Measurements from ENCODE around the gene FAM180B.

Gene FAM180B

DNA sequence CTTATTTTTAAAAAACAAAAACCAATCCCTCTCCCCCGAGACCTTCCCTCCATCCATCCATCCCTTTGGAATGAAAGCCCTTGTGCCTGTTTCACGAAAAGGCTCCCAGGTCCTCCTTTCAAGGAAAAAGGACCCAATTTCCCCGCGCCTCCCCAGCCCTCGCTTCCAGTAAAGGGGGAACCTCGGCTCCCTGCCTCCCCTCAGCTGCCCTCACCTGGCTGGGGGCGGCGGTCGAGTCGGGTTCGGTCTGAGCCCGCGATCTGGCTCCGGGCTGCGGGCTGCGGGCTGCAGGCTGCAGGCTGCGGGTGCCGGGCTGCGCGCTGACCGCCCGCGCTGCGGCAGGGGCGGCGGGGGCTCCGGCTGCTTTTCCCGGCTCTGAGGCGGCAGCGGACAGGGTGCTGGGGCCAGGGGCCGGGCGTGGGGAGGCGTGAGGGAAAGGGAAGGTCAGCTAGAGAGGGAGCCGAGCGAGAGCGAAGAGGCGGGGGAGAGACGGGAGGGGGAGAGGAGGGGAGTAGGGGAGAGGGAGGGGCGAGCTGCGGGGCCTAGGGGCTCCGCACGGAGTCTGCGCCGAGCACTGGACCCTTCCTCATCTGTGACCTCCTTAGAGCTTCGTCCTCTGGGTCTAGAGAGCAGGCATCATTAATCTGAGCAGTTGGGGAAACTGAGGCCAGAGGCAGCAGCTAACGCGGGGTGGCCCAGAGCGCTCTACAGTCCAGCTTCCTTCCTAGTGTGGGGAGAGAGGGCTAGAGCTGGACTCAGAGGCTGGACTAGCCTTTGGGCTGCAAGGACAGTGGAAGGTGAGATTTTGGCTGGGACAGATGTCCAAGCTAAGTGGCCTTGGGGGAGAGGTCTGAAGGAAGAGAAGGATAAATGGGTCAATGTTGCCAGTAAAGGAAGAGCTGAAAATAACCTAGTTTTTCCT, 7.7 kb downstream of the FAM180B start, which contains the start of gene C1QTNF4:
Gene C1QTNF4, minus strand, starts transcription at position 478 of the 922 bp plus-strand sequence. CDS start 3,601 bp downstream, outside the sequence.
- Histone ChIP-seq H3K27ac (ENCODE audit: low read depth, low read length) (no peak within 1 kb of the TSS), H3K4me1 (ENCODE audit: control insufficient read depth in 1 of 2, insufficient read depth in 2 of 2, low read length in 2 of 2) (peaks cover 3 to 4% of the 10 kb centered on the region in 2 donors), H3K9me3 (ENCODE audit: control insufficient read depth in 1 of 2, low read length in 2 of 2) (no peaks in the 10 kb centered on the region), H3K4me3 (ENCODE audit: low read depth in 1 of 2, low read length in 2 of 2) (peak within 1 kb of the TSS; percentile 8 to 40), H3K36me3 (ENCODE audit: control insufficient read depth in 1 of 2, insufficient read depth in 2 of 2, low read length in 2 of 2) (no peaks in the 10 kb centered on the region), H3K9ac (ENCODE audit: low read depth in 1 of 2, low read length in 2 of 2) (no peak within 1 kb of the TSS), H3K27me3 (ENCODE audit: control insufficient read depth in 1 of 2, insufficient read depth in 2 of 2, low read length in 2 of 2) (peaks cover 29 to 42% of the 10 kb centered on the region in 2 donors)

DNA sequence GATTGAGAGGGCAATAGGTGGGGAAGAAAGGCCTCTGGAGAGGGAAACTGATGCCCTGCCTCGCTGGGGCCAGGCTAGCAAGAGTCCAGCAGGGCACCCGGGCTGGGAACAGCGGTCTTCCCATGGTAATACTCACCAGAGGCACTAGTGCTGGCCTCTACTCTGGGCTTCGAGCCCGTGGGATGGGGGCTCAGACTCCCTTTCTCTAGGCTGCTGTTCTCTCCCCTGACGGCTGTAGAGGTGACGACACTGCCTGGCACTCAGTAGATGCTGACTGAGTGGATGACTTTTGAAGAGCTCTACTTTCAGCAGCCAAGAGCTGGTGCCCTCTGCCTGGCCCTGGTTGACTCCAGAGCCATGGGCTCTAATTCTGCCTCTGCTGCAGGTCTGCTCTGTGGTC, 8.6 kb downstream of the FAM180B start:
- Histone ChIP-seq H3K36me3 (ENCODE audit: control insufficient read depth in 1 of 2, insufficient read depth in 2 of 2, low read length in 2 of 2) (no peaks in the 10 kb centered on the region), H3K4me3 (ENCODE audit: low read depth in 1 of 2, low read length in 2 of 2) (no peak overlapping the region), H3K9ac (ENCODE audit: low read depth in 1 of 2, low read length in 2 of 2) (no peak overlapping the region), H3K27ac (ENCODE audit: low read depth, low read length) (no peak overlapping the region), H3K9me3 (ENCODE audit: control insufficient read depth in 1 of 2, low read length in 2 of 2) (no peaks in the 10 kb centered on the region), H3K27me3 (ENCODE audit: control insufficient read depth in 1 of 2, insufficient read depth in 2 of 2, low read length in 2 of 2) (peaks cover 29 to 42% of the 10 kb centered on the region in 2 donors), H3K4me1 (ENCODE audit: control insufficient read depth in 1 of 2, insufficient read depth in 2 of 2, low read length in 2 of 2) (peaks cover 3 to 4% of the 10 kb centered on the region in 2 donors)

DNA sequence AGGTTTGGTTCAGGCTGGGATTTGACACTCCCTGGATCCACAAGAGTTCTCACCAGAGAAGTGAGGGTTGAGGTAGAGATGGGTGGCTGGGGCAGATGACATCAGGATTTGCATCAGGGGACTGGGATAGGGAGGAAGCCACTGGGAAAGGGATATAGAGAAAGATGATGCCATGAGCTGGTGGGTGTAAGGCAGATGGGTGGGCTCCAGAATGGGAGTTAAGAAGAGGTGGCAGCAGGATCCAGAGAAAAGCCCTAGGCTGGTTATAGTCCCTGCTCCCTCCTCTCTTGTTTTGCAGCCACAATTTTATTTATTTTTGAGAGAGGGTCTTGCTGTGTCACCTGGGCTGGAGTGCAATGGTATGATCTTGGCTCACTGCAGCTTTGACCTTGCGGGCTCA, 9.5 kb downstream of the FAM180B start:
- no peak overlapping the region for H3K27ac ChIP-seq (ENCODE audit: low read depth, low read length)
- H3K9ac ChIP-seq (ENCODE audit: low read depth in 1 of 2, low read length in 2 of 2) = no peak overlapping the region
- peaks cover 29 to 42% of the 10 kb centered on the region in 2 donors for H3K27me3 ChIP-seq (ENCODE audit: control insufficient read depth in 1 of 2, insufficient read depth in 2 of 2, low read length in 2 of 2)
- no peak overlapping the region for H3K4me3 ChIP-seq (ENCODE audit: low read depth in 1 of 2, low read length in 2 of 2)
- peaks cover 3 to 4% of the 10 kb centered on the region in 2 donors for H3K4me1 ChIP-seq (ENCODE audit: control insufficient read depth in 1 of 2, insufficient read depth in 2 of 2, low read length in 2 of 2)
- H3K9me3 ChIP-seq (ENCODE audit: control insufficient read depth in 1 of 2, low read length in 2 of 2) = no peaks in the 10 kb centered on the region
- no peaks in the 10 kb centered on the region for H3K36me3 ChIP-seq (ENCODE audit: control insufficient read depth in 1 of 2, insufficient read depth in 2 of 2, low read length in 2 of 2)

DNA sequence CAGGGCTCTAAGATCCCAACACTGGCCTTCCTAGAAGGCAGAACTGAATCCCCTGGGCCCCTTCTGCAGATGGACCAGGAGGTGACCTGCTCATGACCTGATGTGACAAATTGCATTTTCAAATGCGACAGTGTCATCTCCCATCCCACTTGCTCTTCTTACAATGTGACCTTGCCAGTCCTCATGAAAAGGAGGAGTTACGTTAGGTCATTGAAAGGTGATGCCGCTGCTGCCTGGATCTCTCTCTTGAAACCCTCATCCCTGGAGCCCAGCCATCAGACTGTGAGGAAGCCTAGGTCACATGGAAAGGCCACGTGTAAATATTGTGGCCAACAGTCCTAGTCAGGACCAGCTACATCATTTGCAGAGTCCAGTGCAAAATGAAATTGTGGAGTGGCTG, 13.4 kb downstream of the FAM180B start:
- no peaks in the 10 kb centered on the region for H3K4me1 ChIP-seq (ENCODE audit: control insufficient read depth in 1 of 2, insufficient read depth in 2 of 2, low read length in 2 of 2)
- peaks cover 4 to 11% of the 10 kb centered on the region in 2 donors for H3K27me3 ChIP-seq (ENCODE audit: control insufficient read depth in 1 of 2, insufficient read depth in 2 of 2, low read length in 2 of 2)
- no peaks in the 10 kb centered on the region for H3K9me3 ChIP-seq (ENCODE audit: control insufficient read depth in 1 of 2, low read length in 2 of 2)
- no peak overlapping the region for H3K27ac ChIP-seq (ENCODE audit: low read depth, low read length)
- H3K36me3 ChIP-seq (ENCODE audit: control insufficient read depth in 1 of 2, insufficient read depth in 2 of 2, low read length in 2 of 2) = no peaks in the 10 kb centered on the region
- no peak overlapping the region for H3K9ac ChIP-seq (ENCODE audit: low read depth in 1 of 2, low read length in 2 of 2)
- no peak overlapping the region for H3K4me3 ChIP-seq (ENCODE audit: low read depth in 1 of 2, low read length in 2 of 2)

DNA sequence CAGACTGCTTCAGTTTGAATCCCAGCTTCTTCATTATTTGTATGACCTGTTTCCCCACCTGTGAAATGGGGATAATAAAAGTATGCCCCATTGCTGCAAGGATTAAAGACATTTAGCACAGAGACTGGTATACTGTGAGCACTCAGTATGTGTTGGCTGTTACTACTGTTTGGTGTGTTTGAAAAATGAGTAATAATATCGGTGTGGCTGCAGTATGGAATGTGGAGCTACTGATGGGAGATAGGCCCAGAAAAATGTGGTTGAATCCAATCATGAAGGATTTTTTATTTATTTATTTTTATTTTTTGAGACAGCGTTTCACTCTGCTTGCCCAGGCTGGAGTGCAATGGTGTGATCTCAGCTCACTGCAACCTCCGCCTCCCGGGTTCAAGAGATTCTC, 16.8 kb downstream of the FAM180B start:
- H3K9me3 ChIP-seq (ENCODE audit: control insufficient read depth in 1 of 2, low read length in 2 of 2) = no peaks in the 10 kb centered on the region
- no peak overlapping the region for H3K4me3 ChIP-seq (ENCODE audit: low read depth in 1 of 2, low read length in 2 of 2)
- no peaks in the 10 kb centered on the region for H3K4me1 ChIP-seq (ENCODE audit: control insufficient read depth in 1 of 2, insufficient read depth in 2 of 2, low read length in 2 of 2)
- no peak overlapping the region for H3K27ac ChIP-seq (ENCODE audit: low read depth, low read length)
- no peaks in the 10 kb centered on the region for H3K36me3 ChIP-seq (ENCODE audit: control insufficient read depth in 1 of 2, insufficient read depth in 2 of 2, low read length in 2 of 2)
- no peak overlapping the region for H3K9ac ChIP-seq (ENCODE audit: low read depth in 1 of 2, low read length in 2 of 2)
- H3K27me3 ChIP-seq (ENCODE audit: control insufficient read depth in 1 of 2, insufficient read depth in 2 of 2, low read length in 2 of 2) = no peaks in the 10 kb centered on the region

DNA sequence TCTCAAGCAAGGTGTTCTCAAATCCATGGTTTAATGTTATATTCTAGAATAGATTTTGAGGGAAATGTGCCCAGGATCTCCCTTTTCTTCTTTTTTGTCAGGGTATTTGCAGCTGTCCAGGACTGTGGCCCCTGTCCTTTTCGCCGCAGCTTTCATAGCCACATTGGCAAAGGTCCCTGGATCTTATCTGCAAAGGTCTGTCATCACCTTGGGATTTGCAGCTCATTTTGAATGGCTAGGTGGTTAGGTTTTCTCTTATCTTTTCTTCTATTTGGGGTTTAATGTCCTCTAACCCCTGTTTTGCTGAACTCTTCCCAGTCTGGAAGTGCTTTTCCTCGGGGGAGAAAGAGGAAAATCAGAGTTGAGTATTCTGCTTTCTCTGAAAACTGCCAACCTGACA, 19.4 kb downstream of the FAM180B start:
- Histone ChIP-seq H3K27ac (ENCODE audit: low read depth, low read length) (no peak overlapping the region), H3K4me3 (ENCODE audit: low read depth in 1 of 2, low read length in 2 of 2) (no peak overlapping the region), H3K9ac (ENCODE audit: low read depth in 1 of 2, low read length in 2 of 2) (no peak overlapping the region), H3K27me3 (ENCODE audit: control insufficient read depth in 1 of 2, insufficient read depth in 2 of 2, low read length in 2 of 2) (no peaks in the 10 kb centered on the region), H3K9me3 (ENCODE audit: control insufficient read depth in 1 of 2, low read length in 2 of 2) (no peaks in the 10 kb centered on the region), H3K36me3 (ENCODE audit: control insufficient read depth in 1 of 2, insufficient read depth in 2 of 2, low read length in 2 of 2) (no peaks in the 10 kb centered on the region), H3K4me1 (ENCODE audit: control insufficient read depth in 1 of 2, insufficient read depth in 2 of 2, low read length in 2 of 2) (no peaks in the 10 kb centered on the region)

DNA sequence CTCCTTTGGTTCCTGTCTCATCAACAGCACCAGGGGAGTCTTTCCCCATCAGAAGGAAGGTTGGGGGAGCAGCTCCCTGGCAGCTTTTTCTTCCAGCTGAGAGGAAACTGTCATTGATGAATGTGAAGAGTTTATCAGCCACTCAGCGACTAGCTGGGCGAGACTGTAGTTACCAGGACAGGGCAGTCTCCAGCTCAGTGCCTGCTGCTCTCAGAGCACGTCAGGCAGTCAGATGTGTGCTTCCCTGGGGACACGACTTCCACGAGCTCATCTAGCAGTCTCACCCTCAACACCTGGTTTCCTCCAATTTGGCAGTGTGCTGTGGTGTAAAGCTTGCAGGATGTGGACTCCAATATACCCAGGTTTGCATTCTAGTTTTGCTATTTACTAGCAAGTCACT, 20.3 kb downstream of the FAM180B start:
- no peaks in the 10 kb centered on the region for H3K4me1 ChIP-seq (ENCODE audit: control insufficient read depth in 1 of 2, insufficient read depth in 2 of 2, low read length in 2 of 2)
- H3K27ac ChIP-seq (ENCODE audit: low read depth, low read length) = no peak overlapping the region
- no peaks in the 10 kb centered on the region for H3K27me3 ChIP-seq (ENCODE audit: control insufficient read depth in 1 of 2, insufficient read depth in 2 of 2, low read length in 2 of 2)
- no peaks in the 10 kb centered on the region for H3K36me3 ChIP-seq (ENCODE audit: control insufficient read depth in 1 of 2, insufficient read depth in 2 of 2, low read length in 2 of 2)
- H3K4me3 ChIP-seq (ENCODE audit: low read depth in 1 of 2, low read length in 2 of 2) = no peak overlapping the region
- no peak overlapping the region for H3K9ac ChIP-seq (ENCODE audit: low read depth in 1 of 2, low read length in 2 of 2)
- no peaks in the 10 kb centered on the region for H3K9me3 ChIP-seq (ENCODE audit: control insufficient read depth in 1 of 2, low read length in 2 of 2)

DNA sequence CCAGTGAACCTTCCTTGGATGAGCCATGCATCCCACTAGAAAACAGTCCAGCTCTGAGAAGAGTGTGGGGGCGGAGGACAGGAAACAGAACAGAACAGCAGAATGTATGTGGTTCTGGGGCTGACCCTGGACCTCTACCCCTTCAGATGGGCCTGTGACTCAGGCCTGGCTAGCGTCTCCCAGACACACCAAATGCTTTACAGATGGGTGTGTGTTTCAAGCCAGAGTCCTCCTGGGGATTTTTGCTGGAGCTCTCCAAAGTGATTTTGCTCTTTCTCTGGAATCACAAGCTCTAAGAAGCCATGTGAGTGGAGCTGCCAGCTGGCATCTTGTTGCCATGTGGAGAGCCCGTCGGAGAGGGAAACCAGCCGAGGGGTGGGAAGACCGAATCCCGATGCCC, 20.9 kb downstream of the FAM180B start:
- Histone ChIP-seq H3K27me3 (ENCODE audit: control insufficient read depth in 1 of 2, insufficient read depth in 2 of 2, low read length in 2 of 2) (no peaks in the 10 kb centered on the region), H3K4me3 (ENCODE audit: low read depth in 1 of 2, low read length in 2 of 2) (no peak overlapping the region), H3K9ac (ENCODE audit: low read depth in 1 of 2, low read length in 2 of 2) (no peak overlapping the region), H3K27ac (ENCODE audit: low read depth, low read length) (no peak overlapping the region), H3K9me3 (ENCODE audit: control insufficient read depth in 1 of 2, low read length in 2 of 2) (no peaks in the 10 kb centered on the region), H3K36me3 (ENCODE audit: control insufficient read depth in 1 of 2, insufficient read depth in 2 of 2, low read length in 2 of 2) (no peaks in the 10 kb centered on the region), H3K4me1 (ENCODE audit: control insufficient read depth in 1 of 2, insufficient read depth in 2 of 2, low read length in 2 of 2) (no peaks in the 10 kb centered on the region)

DNA sequence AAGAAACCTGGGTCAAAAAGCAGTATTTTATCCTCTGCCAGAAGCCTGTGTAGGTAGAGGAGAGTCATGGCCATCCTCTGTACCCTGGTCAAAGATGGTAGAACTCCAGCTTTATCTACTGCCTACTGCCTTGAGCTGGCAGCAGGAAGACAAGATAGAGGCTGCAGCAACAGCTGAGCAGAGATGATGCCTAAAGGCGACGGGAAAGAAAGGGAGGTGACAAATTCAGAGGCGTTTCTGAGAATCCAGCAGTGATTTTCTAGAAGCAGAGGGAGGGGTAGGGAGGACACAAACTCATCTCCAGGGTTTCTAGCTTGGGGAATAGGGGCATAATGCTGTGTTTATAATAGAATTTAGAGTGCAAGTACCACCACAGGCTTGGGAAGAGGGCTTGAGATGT, 23.2 kb downstream of the FAM180B start:
- Histone ChIP-seq H3K27ac (ENCODE audit: low read depth, low read length) (no peak overlapping the region), H3K9me3 (ENCODE audit: control insufficient read depth in 1 of 2, low read length in 2 of 2) (no peaks in the 10 kb centered on the region), H3K4me1 (ENCODE audit: control insufficient read depth in 1 of 2, insufficient read depth in 2 of 2, low read length in 2 of 2) (no peaks in the 10 kb centered on the region), H3K4me3 (ENCODE audit: low read depth in 1 of 2, low read length in 2 of 2) (no peak overlapping the region), H3K36me3 (ENCODE audit: control insufficient read depth in 1 of 2, insufficient read depth in 2 of 2, low read length in 2 of 2) (no peaks in the 10 kb centered on the region), H3K27me3 (ENCODE audit: control insufficient read depth in 1 of 2, insufficient read depth in 2 of 2, low read length in 2 of 2) (no peaks in the 10 kb centered on the region), H3K9ac (ENCODE audit: low read depth in 1 of 2, low read length in 2 of 2) (no peak overlapping the region)

DNA sequence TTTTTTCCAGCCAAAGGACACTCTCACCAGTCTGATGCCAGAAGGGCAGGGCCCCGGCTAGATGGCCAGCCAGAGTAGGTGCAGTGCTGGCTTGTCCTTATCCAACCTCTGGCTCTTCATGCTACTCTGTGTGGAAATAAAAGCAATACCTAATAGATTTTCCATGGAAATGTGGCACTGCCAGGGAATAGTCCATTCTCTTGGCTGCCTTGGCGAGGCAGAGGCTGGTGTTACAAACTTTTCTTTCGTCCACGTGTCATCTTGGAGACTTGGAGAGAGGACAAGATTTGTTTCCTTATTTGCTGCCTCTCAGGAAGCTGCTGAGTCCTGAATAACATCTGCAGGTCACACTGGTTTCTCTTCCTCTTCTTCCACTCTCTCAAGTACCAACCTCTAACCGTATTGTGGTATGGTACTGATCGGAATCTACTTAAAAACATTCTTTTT, 24.9 kb downstream of the FAM180B start:
- Histone ChIP-seq H3K27ac (ENCODE audit: low read depth, low read length) (no peak overlapping the region), H3K4me1 (ENCODE audit: control insufficient read depth in 1 of 2, insufficient read depth in 2 of 2, low read length in 2 of 2) (no peaks in the 10 kb centered on the region), H3K4me3 (ENCODE audit: low read depth in 1 of 2, low read length in 2 of 2) (no peak overlapping the region), H3K36me3 (ENCODE audit: control insufficient read depth in 1 of 2, insufficient read depth in 2 of 2, low read length in 2 of 2) (no peaks in the 10 kb centered on the region), H3K27me3 (ENCODE audit: control insufficient read depth in 1 of 2, insufficient read depth in 2 of 2, low read length in 2 of 2) (no peaks in the 10 kb centered on the region), H3K9ac (ENCODE audit: low read depth in 1 of 2, low read length in 2 of 2) (no peak overlapping the region), H3K9me3 (ENCODE audit: control insufficient read depth in 1 of 2, low read length in 2 of 2) (no peaks in the 10 kb centered on the region)

All from duodenal mucosa (tissue), 2 donors.